ENCODE measurements around the gene INSC.

The INSC gene

GRCh38 chr11:15198284-15198683 lies 83.6 kb downstream of the INSC start:
- WGBS (ENCODE audit: insufficient coverage): 100% methylated on average over 2 of the region's 2 CpGs

GRCh38 chr11:15199693-15200092 lies 85.0 kb downstream of the INSC start:
- H3K9me3 ChIP-seq (ENCODE audit: control extremely low read depth in 1 of 5, control insufficient read depth in 4 of 5, insufficient read depth in 2 of 5, low read depth in 1 of 5, low read length in 4 of 5): no peaks in the 10 kb centered on the region
- peaks cover 0 to 4% (median 0%) of the 10 kb centered on the region in 5 experiments for H3K27me3 ChIP-seq (replicated peaks in 2 of 5; ENCODE audit: control insufficient read depth in 4 of 5, insufficient read depth in 5 of 5, low read length in 4 of 5)
- no peak overlapping the region for H3K27ac ChIP-seq (ENCODE audit: insufficient read depth in 1 of 2, low read depth in 1 of 2, low read length in 2 of 2, poor library complexity in 1 of 2, severe bottlenecking in 2 of 2)
- no peaks in the 10 kb centered on the region for H3K4me1 ChIP-seq (ENCODE audit: control extremely low read depth in 1 of 4, control insufficient read depth in 4 of 4, insufficient read depth in 4 of 4, low read length in 3 of 4)
- DNase-seq: no peak
- 93% methylated on average over 3 of the region's 3 CpGs for WGBS (ENCODE audit: insufficient coverage)
- H3K4me3 ChIP-seq (ENCODE audit: control insufficient read depth in 1 of 7, extremely low read depth in 1 of 7, insufficient read depth in 4 of 7, low read depth in 2 of 7, low read length in 6 of 7): no peak overlapping the region
- POLR2A ChIA-PET: no interaction called here
- no peaks in the 10 kb centered on the region for H3K36me3 ChIP-seq (ENCODE audit: control insufficient read depth in 4 of 4, insufficient read depth in 4 of 4, low read length in 3 of 4)
- CTCF ChIA-PET: interaction anchor here (1.2 kb wide), 1 partner anchor 10 kb away, joined by 3 read pairs; no protein-coding TSS in a partner anchor

More at GRCh38 chr11:15198284-15198683, 83.6 kb downstream of the INSC start:
- H3K27me3 ChIP-seq (replicated peaks in 2 of 5; ENCODE audit: control insufficient read depth in 4 of 5, insufficient read depth in 5 of 5, low read length in 4 of 5): peaks cover 0 to 4% (median 0%) of the 10 kb centered on the region in 5 experiments
- no peaks in the 10 kb centered on the region for H3K4me1 ChIP-seq (ENCODE audit: control extremely low read depth in 1 of 4, control insufficient read depth in 4 of 4, insufficient read depth in 4 of 4, low read length in 3 of 4)
- H3K36me3 ChIP-seq (ENCODE audit: control insufficient read depth in 4 of 4, insufficient read depth in 4 of 4, low read length in 3 of 4): no peaks in the 10 kb centered on the region
- H3K9me3 ChIP-seq (ENCODE audit: control extremely low read depth in 1 of 5, control insufficient read depth in 4 of 5, insufficient read depth in 2 of 5, low read depth in 1 of 5, low read length in 4 of 5): no peaks in the 10 kb centered on the region
- no peak overlapping the region for H3K27ac ChIP-seq (ENCODE audit: insufficient read depth in 1 of 2, low read depth in 1 of 2, low read length in 2 of 2, poor library complexity in 1 of 2, severe bottlenecking in 2 of 2)
- DNase-seq: no peak
- H3K4me3 ChIP-seq (ENCODE audit: control insufficient read depth in 1 of 7, extremely low read depth in 1 of 7, insufficient read depth in 4 of 7, low read depth in 2 of 7, low read length in 6 of 7): no peak overlapping the region
- ChIA-PET CTCF (interaction anchor here (1.3 to 2.2 kb wide), 3 partner anchors 9 to 14 kb away, joined by 3 to 10 read pairs (median 5); no protein-coding TSS in a partner anchor), POLR2A (no interaction called here)

- CTCF ChIA-PET: interaction anchor here (1.2 kb wide), 1 partner anchor 9 kb away, joined by 3 read pairs; no protein-coding TSS in a partner anchor
- 98% methylated on average over 9 of the region's 12 CpGs for WGBS (ENCODE audit: insufficient coverage)
- Histone ChIP-seq H3K27ac (ENCODE audit: insufficient read depth in 1 of 2, low read depth in 1 of 2, low read length in 2 of 2, poor library complexity in 1 of 2, severe bottlenecking in 2 of 2) (no peak overlapping the region), H3K27me3 (replicated peaks in 2 of 5; ENCODE audit: control insufficient read depth in 4 of 5, insufficient read depth in 5 of 5, low read length in 4 of 5) (peaks cover 0 to 4% (median 0%) of the 10 kb centered on the region in 5 experiments), H3K4me3 (ENCODE audit: control insufficient read depth in 1 of 7, extremely low read depth in 1 of 7, insufficient read depth in 4 of 7, low read depth in 2 of 7, low read length in 6 of 7) (no peak overlapping the region), H3K9me3 (ENCODE audit: control extremely low read depth in 1 of 5, control insufficient read depth in 4 of 5, insufficient read depth in 2 of 5, low read depth in 1 of 5, low read length in 4 of 5) (no peaks in the 10 kb centered on the region), H3K4me1 (ENCODE audit: control extremely low read depth in 1 of 4, control insufficient read depth in 4 of 4, insufficient read depth in 4 of 4, low read length in 3 of 4) (no peaks in the 10 kb centered on the region), H3K36me3 (ENCODE audit: control insufficient read depth in 4 of 4, insufficient read depth in 4 of 4, low read length in 3 of 4) (no peaks in the 10 kb centered on the region)
- DNase-seq: no peak
- POLR2A ChIA-PET: no interaction called here
Measured at GRCh38 chr11:15200696-15201095, 86.0 kb downstream of the INSC start.

GRCh38 chr11:15201586-15201985 lies 86.9 kb downstream of the INSC start:
- no peak overlapping the region for H3K4me3 ChIP-seq (ENCODE audit: control insufficient read depth in 1 of 7, extremely low read depth in 1 of 7, insufficient read depth in 4 of 7, low read depth in 2 of 7, low read length in 6 of 7)
- DNase-seq: no peak
- peaks cover 0 to 4% (median 0%) of the 10 kb centered on the region in 5 experiments for H3K27me3 ChIP-seq (replicated peaks in 2 of 5; ENCODE audit: control insufficient read depth in 4 of 5, insufficient read depth in 5 of 5, low read length in 4 of 5)
- CTCF ChIA-PET: interaction anchor here (0.8 to 2.8 kb wide), 2 partner anchors 102 to 412 kb away, joined by 3 to 13 read pairs; no protein-coding TSS in a partner anchor
- no peaks in the 10 kb centered on the region for H3K9me3 ChIP-seq (ENCODE audit: control extremely low read depth in 1 of 5, control insufficient read depth in 4 of 5, insufficient read depth in 2 of 5, low read depth in 1 of 5, low read length in 4 of 5)
- POLR2A ChIA-PET: no interaction called here
- no peaks in the 10 kb centered on the region for H3K4me1 ChIP-seq (ENCODE audit: control extremely low read depth in 1 of 4, control insufficient read depth in 4 of 4, insufficient read depth in 4 of 4, low read length in 3 of 4)
- WGBS (ENCODE audit: insufficient coverage): 100% methylated on average over 3 of the region's 4 CpGs
- no peaks in the 10 kb centered on the region for H3K36me3 ChIP-seq (ENCODE audit: control insufficient read depth in 4 of 4, insufficient read depth in 4 of 4, low read length in 3 of 4)
- H3K27ac ChIP-seq (ENCODE audit: insufficient read depth in 1 of 2, low read depth in 1 of 2, low read length in 2 of 2, poor library complexity in 1 of 2, severe bottlenecking in 2 of 2): no peak overlapping the region

GRCh38 chr11:15202626-15203025 lies 87.9 kb downstream of the INSC start:
- 94% methylated on average over 4 of the region's 5 CpGs for WGBS (ENCODE audit: insufficient coverage)
- CTCF ChIA-PET: interaction anchor here (0.8 to 2.8 kb wide), 3 partner anchors 12 to 295 kb away, joined by 3 to 13 read pairs (median 4); no protein-coding TSS in a partner anchor
- DNase-seq: no peak

GRCh38 chr11:15204711-15205110 lies 90.0 kb downstream of the INSC start:
- no peaks in the 10 kb centered on the region for H3K36me3 ChIP-seq (ENCODE audit: control insufficient read depth in 4 of 4, insufficient read depth in 4 of 4, low read length in 3 of 4)
- H3K4me1 ChIP-seq (ENCODE audit: control extremely low read depth in 1 of 4, control insufficient read depth in 4 of 4, insufficient read depth in 4 of 4, low read length in 3 of 4): no peaks in the 10 kb centered on the region
- H3K27ac ChIP-seq (ENCODE audit: insufficient read depth in 1 of 2, low read depth in 1 of 2, low read length in 2 of 2, poor library complexity in 1 of 2, severe bottlenecking in 2 of 2): no peak overlapping the region
- no peak for DNase-seq
- no peaks in the 10 kb centered on the region for H3K9me3 ChIP-seq (ENCODE audit: control extremely low read depth in 1 of 5, control insufficient read depth in 4 of 5, insufficient read depth in 2 of 5, low read depth in 1 of 5, low read length in 4 of 5)
- no peak overlapping the region for H3K4me3 ChIP-seq (ENCODE audit: control insufficient read depth in 1 of 7, extremely low read depth in 1 of 7, insufficient read depth in 4 of 7, low read depth in 2 of 7, low read length in 6 of 7)
- peaks cover 0 to 6% (median 3%) of the 10 kb centered on the region in 5 experiments for H3K27me3 ChIP-seq (replicated peaks in 2 of 5; ENCODE audit: control insufficient read depth in 4 of 5, insufficient read depth in 5 of 5, low read length in 4 of 5)
- CTCF ChIA-PET: interaction anchor here (0.9 to 8.3 kb wide), 3 partner anchors 8 to 296 kb away, joined by 3 to 66 read pairs (median 4); no protein-coding TSS in a partner anchor
- POLR2A ChIA-PET: no interaction called here
- WGBS (ENCODE audit: insufficient coverage): 88% methylated on average over 10 of the region's 10 CpGs

More at GRCh38 chr11:15202626-15203025, 87.9 kb downstream of the INSC start:
- no peaks in the 10 kb centered on the region for H3K4me1 ChIP-seq (ENCODE audit: control extremely low read depth in 1 of 4, control insufficient read depth in 4 of 4, insufficient read depth in 4 of 4, low read length in 3 of 4)
- no peaks in the 10 kb centered on the region for H3K36me3 ChIP-seq (ENCODE audit: control insufficient read depth in 4 of 4, insufficient read depth in 4 of 4, low read length in 3 of 4)
- no peak overlapping the region for H3K27ac ChIP-seq (ENCODE audit: insufficient read depth in 1 of 2, low read depth in 1 of 2, low read length in 2 of 2, poor library complexity in 1 of 2, severe bottlenecking in 2 of 2)
- no peaks in the 10 kb centered on the region for H3K9me3 ChIP-seq (ENCODE audit: control extremely low read depth in 1 of 5, control insufficient read depth in 4 of 5, insufficient read depth in 2 of 5, low read depth in 1 of 5, low read length in 4 of 5)
- POLR2A ChIA-PET: no interaction called here
- H3K4me3 ChIP-seq (ENCODE audit: control insufficient read depth in 1 of 7, extremely low read depth in 1 of 7, insufficient read depth in 4 of 7, low read depth in 2 of 7, low read length in 6 of 7): no peak overlapping the region
- H3K27me3 ChIP-seq (replicated peaks in 2 of 5; ENCODE audit: control insufficient read depth in 4 of 5, insufficient read depth in 5 of 5, low read length in 4 of 5): peaks cover 0 to 4% (median 0%) of the 10 kb centered on the region in 5 experiments

- no peak overlapping the region for H3K27ac ChIP-seq (ENCODE audit: insufficient read depth in 1 of 2, low read depth in 1 of 2, low read length in 2 of 2, poor library complexity in 1 of 2, severe bottlenecking in 2 of 2)
- no peak for DNase-seq
- H3K27me3 ChIP-seq (replicated peaks in 2 of 5; ENCODE audit: control insufficient read depth in 4 of 5, insufficient read depth in 5 of 5, low read length in 4 of 5): peaks cover 0 to 6% (median 3%) of the 10 kb centered on the region in 5 experiments
- ChIA-PET CTCF (interaction anchor here (0.7 to 8.3 kb wide), 16 partner anchors 9 to 416 kb away, joined by 3 to 66 read pairs (median 5); partner anchors contain the start of gene CALCB), POLR2A (interaction anchor here (0.6 kb wide), 1 partner anchor 111 kb away, joined by 3 read pairs; no protein-coding TSS in a partner anchor)
- no peak overlapping the region for H3K4me3 ChIP-seq (ENCODE audit: control insufficient read depth in 1 of 7, extremely low read depth in 1 of 7, insufficient read depth in 4 of 7, low read depth in 2 of 7, low read length in 6 of 7)
- no peaks in the 10 kb centered on the region for H3K4me1 ChIP-seq (ENCODE audit: control extremely low read depth in 1 of 4, control insufficient read depth in 4 of 4, insufficient read depth in 4 of 4, low read length in 3 of 4)
- H3K9me3 ChIP-seq (ENCODE audit: control extremely low read depth in 1 of 5, control insufficient read depth in 4 of 5, insufficient read depth in 2 of 5, low read depth in 1 of 5, low read length in 4 of 5): no peaks in the 10 kb centered on the region
- 93% methylated on average over 2 of the region's 2 CpGs for WGBS (ENCODE audit: insufficient coverage)
- no peaks in the 10 kb centered on the region for H3K36me3 ChIP-seq (ENCODE audit: control insufficient read depth in 4 of 4, insufficient read depth in 4 of 4, low read length in 3 of 4)
Measured at GRCh38 chr11:15206791-15207190, 92.1 kb downstream of the INSC start.
